IMR-90 (cell line): Measurements from ENCODE around the gene PACSIN2. TPM values are rescaled to one million over a fixed set of nuclear protein-coding genes. Genes with fewer than 3 reads are reported as not detected.
A peak's percentile ranks its signal among the peaks of the same experiment; 100 is the strongest.

ENCODE experiments used
- ATAC-seq: fragments of 200-7000 bp; cut with Tn5 transposase; 2 replicates; pipeline ENCODE4 v1.9.1; 2020; ENCODE audit warnings: low read depth, mild to moderate bottlenecking, moderate library complexity
- BruUV-seq: library from RNA; stranded (reverse); fragments of 400-500 nt; replicated peaks from 2 replicates; lab custom pipeline; 2021; lab: Mats Ljungman, UMichigan
- CTCF ChIA-PET: fragments of 300-600 bp; formaldehyde crosslinking; extraction: SDS; loops from one replicate; lab custom pipeline; 2021; ENCODE audit warnings: antibody characterized with exemption; lab: Yijun Ruan, JAX
- POLR2A ChIA-PET: fragments of 300-600 bp; sonication (Branson Sonifier 250); formaldehyde crosslinking; loops from one replicate; lab custom pipeline; 2022; ENCODE audit warnings: antibody characterized with exemption; ENCODE audit not compliant: unreplicated experiment; lab: Charles Lee
- DNase-seq: peaks from one replicate; pipeline ENCODE4 v3.0.0; 2013
- H2AFZ ChIP-seq: replicated peaks from 2 replicates; pipeline ENCODE3; 2013; ENCODE audit warnings: low read length, mild to moderate bottlenecking; ENCODE audit not compliant: poor library complexity
- H2AK5ac ChIP-seq: 2 replicates; pipeline ENCODE4 v1.6.1; 2013; ENCODE audit warnings: low read depth, low read length, inconsistent platforms
- H2AK9ac ChIP-seq: replicated peaks from 2 replicates; pipeline ENCODE3; 2013; ENCODE audit warnings: mild to moderate bottlenecking, low read depth, low read length, moderate library complexity; ENCODE audit not compliant: poor library complexity
- H2BK120ac ChIP-seq: 2 replicates; pipeline ENCODE4 v1.6.1; 2013; ENCODE audit warnings: low read depth, low read length, inconsistent platforms
- H2BK15ac ChIP-seq: 3 replicates; pipeline ENCODE4 v1.6.1; 2013; ENCODE audit warnings: low read depth, low read length, inconsistent platforms
- H2BK20ac ChIP-seq: 2 replicates; pipeline ENCODE4 v1.6.1; 2013; ENCODE audit warnings: low read depth, mild to moderate bottlenecking, inconsistent platforms, low read length, moderate library complexity
- H2BK5ac ChIP-seq: 2 replicates; pipeline ENCODE4 v1.6.1; 2013; ENCODE audit warnings: mild to moderate bottlenecking, low read depth, low read length, inconsistent platforms; ENCODE audit not compliant: poor library complexity, severe bottlenecking
- H3K14ac ChIP-seq: replicated peaks from 2 replicates; pipeline ENCODE4 v1.6.1; 2013; ENCODE audit warnings: low read depth, low read length, inconsistent platforms
- H3K18ac ChIP-seq: 2 replicates; pipeline ENCODE4 v1.6.1; 2013; ENCODE audit warnings: low read depth, low read length, control low read depth
- H3K23ac ChIP-seq: 2 replicates; pipeline ENCODE4 v1.6.1; 2013; ENCODE audit warnings: low read depth, low read length, inconsistent platforms
- H3K27ac ChIP-seq: 2 replicates; pipeline ENCODE4 v1.5.1; 2013; ENCODE audit warnings: mild to moderate bottlenecking, control low read depth, low read length; ENCODE audit not compliant: insufficient read depth
- H3K27me3 ChIP-seq: 2 replicates; pipeline ENCODE4 v1.6.1; 2013; ENCODE audit warnings: low read length; ENCODE audit not compliant: control insufficient read depth, insufficient read depth
- H3K36me3 ChIP-seq: 2 replicates; pipeline ENCODE4 v1.6.1; 2013; ENCODE audit warnings: low read length, mixed read lengths; ENCODE audit not compliant: control insufficient read depth, insufficient read depth
- H3K4ac ChIP-seq: 2 replicates; pipeline ENCODE4 v1.6.1; 2013; ENCODE audit warnings: low read depth, low read length, inconsistent platforms
- H3K4me1 ChIP-seq: 2 replicates; pipeline ENCODE4 v1.6.1; 2013; ENCODE audit warnings: low read length, mixed read lengths; ENCODE audit not compliant: control insufficient read depth, insufficient read depth
- H3K4me2 ChIP-seq: 2 replicates; pipeline ENCODE4 v1.6.1; 2013; ENCODE audit warnings: low read depth, mild to moderate bottlenecking, control low read depth, low read length, moderate library complexity
- H3K4me3 ChIP-seq: 2 replicates; pipeline ENCODE4 v1.5.1; 2013; ENCODE audit warnings: low read depth, mild to moderate bottlenecking, control low read depth, low read length, moderate library complexity; ENCODE audit not compliant: insufficient read depth
- H3K56ac ChIP-seq: 2 replicates; pipeline ENCODE4 v1.6.1; 2013; ENCODE audit warnings: low read length, inconsistent platforms; ENCODE audit not compliant: insufficient read depth; ENCODE audit errors: extremely low read depth
- H3K79me1 ChIP-seq, 2 experiments: 2 replicates each; pipeline ENCODE4 v1.6.1; 2013; ENCODE audit warnings: low read length in 2 of 2, inconsistent platforms in 1 of 2, low read depth in 1 of 2
- H3K9ac ChIP-seq: 2 replicates; pipeline ENCODE4 v1.6.1; 2013; ENCODE audit warnings: low read depth, low read length, control low read depth
- H3K9me1 ChIP-seq: 2 replicates; pipeline ENCODE4 v1.6.1; 2013; ENCODE audit warnings: low read length, inconsistent platforms; ENCODE audit not compliant: insufficient read depth
- H3K9me3 ChIP-seq: 2 replicates; pipeline ENCODE4 v1.6.1; 2013; ENCODE audit warnings: low read length; ENCODE audit not compliant: control insufficient read depth, insufficient read depth
- H4K20me1 ChIP-seq: 2 replicates; pipeline ENCODE4 v1.6.1; 2013; ENCODE audit warnings: low read length, inconsistent platforms; ENCODE audit not compliant: insufficient read depth
- H4K5ac ChIP-seq: 2 replicates; pipeline ENCODE4 v1.6.1; 2013; ENCODE audit warnings: mild to moderate bottlenecking, low read depth, low read length, control low read depth
- H4K8ac ChIP-seq, 2 experiments: 2 replicates each; pipeline ENCODE4 v1.6.1; 2013; ENCODE audit warnings: low read depth in 2 of 2, low read length in 2 of 2, control low read depth in 1 of 2, inconsistent platforms in 1 of 2
- H4K91ac ChIP-seq: 2 replicates; pipeline ENCODE4 v1.6.1; 2013; ENCODE audit warnings: low read depth, low read length, inconsistent platforms; ENCODE audit not compliant: insufficient read depth
- BHLHE40 ChIP-seq: fragments of 150-350 bp; IDR thresholded peaks from 2 replicates; pipeline ENCODE4 v1.6.1; 2016; ENCODE audit warnings: mild to moderate bottlenecking, low read depth, low read length
- CEBPB ChIP-seq: IDR thresholded peaks from 2 replicates; pipeline ENCODE4 v1.6.1; 2012; ENCODE audit warnings: low read depth, low read length, improper control_type of control experiment
- CHD1 ChIP-seq: IDR thresholded peaks from 2 replicates; pipeline ENCODE4 v1.6.1; 2012; ENCODE audit warnings: low read depth, low read length, improper control_type of control experiment
- ELK1 ChIP-seq: fragments of 150-350 bp; IDR thresholded peaks from 2 replicates; pipeline ENCODE4 v1.6.1; 2016; ENCODE audit warnings: low read depth, mild to moderate bottlenecking, low read length, moderate library complexity, borderline replicate concordance
- FOS ChIP-seq: fragments of 150-350 bp; IDR thresholded peaks from 2 replicates; pipeline ENCODE4 v1.6.1; 2016; ENCODE audit warnings: low read depth, low read length
- MAFK ChIP-seq: IDR thresholded peaks from 2 replicates; pipeline ENCODE4 v1.6.1; 2012; ENCODE audit warnings: low read depth, low read length, improper control_type of control experiment
- MAZ ChIP-seq: IDR thresholded peaks from 2 replicates; pipeline ENCODE4 v1.6.1; 2012; ENCODE audit warnings: low read depth, mild to moderate bottlenecking, low read length, improper control_type of control experiment, moderate library complexity, borderline replicate concordance
- MXI1 ChIP-seq: IDR thresholded peaks from 2 replicates; pipeline ENCODE4 v1.6.1; 2012; ENCODE audit warnings: low read depth, mild to moderate bottlenecking, low read length, moderate library complexity, borderline replicate concordance
- NFE2L2 ChIP-seq: fragments of 150-350 bp; IDR thresholded peaks from 2 replicates; pipeline ENCODE4 v1.6.1; 2016; ENCODE audit warnings: low read depth, mild to moderate bottlenecking, low read length
- POLR2A ChIP-seq: IDR thresholded peaks from 2 replicates; pipeline ENCODE4 v1.6.1; 2012; ENCODE audit warnings: mild to moderate bottlenecking, low read depth, low read length
- RAD21 ChIP-seq: IDR thresholded peaks from 2 replicates; pipeline ENCODE4 v1.6.1; 2012; ENCODE audit warnings: low read length, improper control_type of control experiment
- RCOR1 ChIP-seq: IDR thresholded peaks from 2 replicates; pipeline ENCODE4 v1.6.1; 2012; ENCODE audit warnings: mild to moderate bottlenecking, low read length, improper control_type of control experiment; ENCODE audit not compliant: insufficient replicate concordance
- RFX5 ChIP-seq: IDR thresholded peaks from 2 replicates; pipeline ENCODE4 v1.8.0; 2012; ENCODE audit warnings: low read depth, mild to moderate bottlenecking, low read length, moderate library complexity
- SMC3 ChIP-seq: fragments of 150-350 bp; IDR thresholded peaks from 2 replicates; pipeline ENCODE4 v1.6.1; 2016; ENCODE audit warnings: low read depth, mild to moderate bottlenecking, antibody characterized with exemption, low read length, moderate library complexity
- USF2 ChIP-seq: fragments of 150-350 bp; IDR thresholded peaks from 2 replicates; pipeline ENCODE4 v1.6.1; 2017; ENCODE audit warnings: mild to moderate bottlenecking, antibody characterized with exemption, low read length, low read depth
- WGBS, 2 experiments: methylation state at CpG; one replicate each; pipeline versions ENCODE4 v1.1.5 to v1.1.7; 2013; ENCODE audit warnings: missing lambda C conversion rate in 2 of 2; ENCODE audit not compliant: insufficient read length in 1 of 2; ENCODE audit errors: extremely low coverage in 2 of 2; 5-methylcytosine and 5-hydroxymethylcytosine counted together
- dilution Hi-C: fragments of 300-500 bp; cut with HindIII; formaldehyde crosslinking; loops from one replicate; pipeline ENCODE4 v1.14.3; 2018; ENCODE audit warnings: low sequenced_read_pairs; ENCODE audit not compliant: unreplicated experiment
- in situ Hi-C: fragments of 300-500 bp; cut with MboI; formaldehyde crosslinking; loops from 3 replicates; pipeline ENCODE4 v1.14.3; 2019; ENCODE audit warnings: low sequenced_read_pairs, inconsistent platforms, mixed read lengths
- intact Hi-C: fragments of 100-400 bp; cut with micrococcal nuclease; formaldehyde crosslinking; loops from 2 replicates; pipeline ENCODE4 v1.10.0; 2022
- polyA plus RNA-seq, 3 experiments: library from polyadenylated mRNA; depleted of rRNA; stranded (reverse); fragments of >200 nt; gene quantifications; 2 replicates each; pipeline ENCODE4 v1.2.3, GENCODE V29; 2012; ENCODE audit warnings: low replicate concordance in 1 of 3
- total RNA-seq: library from RNA; depleted of rRNA; stranded (reverse); fragments of >200 nt; gene quantifications from 2 replicates; pipeline ENCODE4 v1.2.3, GENCODE V29; 2012
- TF ChIP-seq, protein P1 (sequence below): conservative IDR thresholded peaks from 2 replicates; pipeline ENCODE4 v1.5.1; 2012; ENCODE audit warnings: mild to moderate bottlenecking, low read depth, low read length, improper control_type of control experiment

Gene PACSIN2
- total and polyA plus RNA-seq, 2 of the 4 experiments (the other 2 are of a cell fraction): 85.0 to 118 TPM

DNA sequence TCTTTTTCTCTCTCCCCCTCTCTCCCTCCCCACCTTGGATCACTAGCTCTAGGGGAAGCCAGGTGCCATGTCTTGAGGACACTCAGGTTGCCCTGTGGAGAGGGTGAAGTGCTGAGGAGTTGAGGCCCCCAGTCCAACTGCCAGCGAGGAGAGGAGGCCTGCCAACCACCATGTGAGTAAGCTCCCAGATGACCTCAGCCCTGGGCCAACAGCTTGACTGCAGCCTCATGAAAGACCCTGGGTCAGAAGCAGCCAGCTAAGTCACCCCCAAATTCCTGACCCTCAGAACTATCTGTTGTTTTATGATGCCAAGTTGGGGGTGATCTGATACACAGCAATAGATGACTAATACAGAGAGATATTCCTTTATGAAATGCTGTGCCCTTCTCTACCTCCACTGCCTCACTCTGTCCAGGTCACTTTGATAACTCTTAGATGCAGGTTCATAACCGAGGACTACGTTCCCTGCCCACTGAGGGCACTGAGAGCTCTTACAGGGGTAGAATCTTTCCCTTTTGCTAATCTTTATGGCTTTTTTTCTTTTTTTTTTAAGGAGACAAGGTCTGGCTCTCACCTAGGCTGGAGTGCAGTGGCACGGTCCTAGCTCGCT lies 165.9 kb downstream of the PACSIN2 start:
- DNase-seq (no peak), ATAC-seq (peak; percentile 55)
- ChIA-PET CTCF (interaction anchor here (0.7 kb wide), 1 partner anchor 34 kb away, joined by 5 read pairs; no protein-coding TSS in a partner anchor), POLR2A (interaction anchor here (0.6 kb wide), 1 partner anchor 146 kb away, joined by 4 read pairs; no protein-coding TSS in a partner anchor)
- Histone ChIP-seq H4K8ac (no peak overlapping the region), H3K27me3 (no peaks in the 10 kb centered on the region), H3K23ac (no peak overlapping the region), H3K56ac (no peak overlapping the region), H2BK120ac (no peak overlapping the region), H2AFZ (no peak overlapping the region), H3K4me2 (no peak overlapping the region), H3K4ac (no peak overlapping the region), H2BK5ac (no peak overlapping the region), H4K91ac (no peak overlapping the region), H3K9me3 (no peaks in the 10 kb centered on the region), H4K5ac (no peak overlapping the region), H4K20me1 (peaks cover 70% of the 10 kb centered on the region), H2AK9ac (no peak overlapping the region), H3K79me1 (peaks cover 43 to 83% of the 10 kb centered on the region in 2 experiments), H3K27ac (no peak overlapping the region), H3K9me1 (peaks cover 39% of the 10 kb centered on the region), H3K36me3 (peaks cover 25% of the 10 kb centered on the region), H3K4me3 (no peak overlapping the region), H3K14ac (peak overlapping the region; percentile 41; the same call in 1 of the 2 replicates), H3K9ac (no peak overlapping the region), H2AK5ac (no peak overlapping the region), H2BK15ac (no peak overlapping the region), H3K4me1 (peaks cover 10% of the 10 kb centered on the region), H3K18ac (no peak overlapping the region), H2BK20ac (no peak overlapping the region)
- no CpG with 5 or more reads among the region's 5 CpGs for WGBS, 2 experiments
- no TSS peak for BruUV-seq
- intact Hi-C loops: no loop called here
- TF ChIP-seq USF2 (no peak), CHD1 (no peak), MAFK (no peak), RCOR1 (no peak), ELK1 (no peak), RFX5 (no peak), CEBPB (no peak), NFE2L2 (no peak), MXI1 (no peak), MAZ (no peak), POLR2A (no peak), FOS (no peak), RAD21 (no peak), SMC3 (no peak), BHLHE40 (no peak)
- TF ChIP-seq, protein P1, sequence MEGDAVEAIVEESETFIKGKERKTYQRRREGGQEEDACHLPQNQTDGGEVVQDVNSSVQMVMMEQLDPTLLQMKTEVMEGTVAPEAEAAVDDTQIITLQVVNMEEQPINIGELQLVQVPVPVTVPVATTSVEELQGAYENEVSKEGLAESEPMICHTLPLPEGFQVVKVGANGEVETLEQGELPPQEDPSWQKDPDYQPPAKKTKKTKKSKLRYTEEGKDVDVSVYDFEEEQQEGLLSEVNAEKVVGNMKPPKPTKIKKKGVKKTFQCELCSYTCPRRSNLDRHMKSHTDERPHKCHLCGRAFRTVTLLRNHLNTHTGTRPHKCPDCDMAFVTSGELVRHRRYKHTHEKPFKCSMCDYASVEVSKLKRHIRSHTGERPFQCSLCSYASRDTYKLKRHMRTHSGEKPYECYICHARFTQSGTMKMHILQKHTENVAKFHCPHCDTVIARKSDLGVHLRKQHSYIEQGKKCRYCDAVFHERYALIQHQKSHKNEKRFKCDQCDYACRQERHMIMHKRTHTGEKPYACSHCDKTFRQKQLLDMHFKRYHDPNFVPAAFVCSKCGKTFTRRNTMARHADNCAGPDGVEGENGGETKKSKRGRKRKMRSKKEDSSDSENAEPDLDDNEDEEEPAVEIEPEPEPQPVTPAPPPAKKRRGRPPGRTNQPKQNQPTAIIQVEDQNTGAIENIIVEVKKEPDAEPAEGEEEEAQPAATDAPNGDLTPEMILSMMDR: no peak
- in situ Hi-C loops: no loop called here
- dilution Hi-C loops: no loop called here
